ENCODE results near the gene PDC. TPM values are rescaled to one million over a fixed set of nuclear protein-coding genes. Genes with fewer than 3 reads are reported as not detected.

PDC gene
- polyA plus RNA-seq (2013), result 0.09 TPM

GRCh38 chr1:186461014-186461413, at the start of gene PDC:
Gene PDC (minus strand): TSS chr1:186461114. CDS start chr1:186449459, 11,655 bp downstream.
- no peak for DNase-seq
- Histone ChIP-seq H3K4me1 (ENCODE audit: control extremely low read depth in 1 of 4, control insufficient read depth in 4 of 4, insufficient read depth in 4 of 4, low read length in 3 of 4) (peaks cover 0 to 13% (median 10%) of the 10 kb centered on the region in 4 experiments), H3K27me3 (replicated peaks in 2 of 5; ENCODE audit: control insufficient read depth in 4 of 5, insufficient read depth in 5 of 5, low read length in 4 of 5) (no peaks in the 10 kb centered on the region), H3K27ac (ENCODE audit: insufficient read depth in 1 of 2, low read depth in 1 of 2, low read length in 2 of 2, poor library complexity in 1 of 2, severe bottlenecking in 2 of 2) (no peak within 1 kb of the TSS), H3K4me3 (ENCODE audit: control insufficient read depth in 1 of 7, extremely low read depth in 1 of 7, insufficient read depth in 4 of 7, low read depth in 2 of 7, low read length in 6 of 7) (no peak within 1 kb of the TSS), H3K36me3 (ENCODE audit: control insufficient read depth in 4 of 4, insufficient read depth in 4 of 4, low read length in 3 of 4) (no peaks in the 10 kb centered on the region), H3K9me3 (ENCODE audit: control extremely low read depth in 1 of 5, control insufficient read depth in 4 of 5, insufficient read depth in 2 of 5, low read depth in 1 of 5, low read length in 4 of 5) (no peaks in the 10 kb centered on the region)
- POLR2A ChIA-PET, result no interaction called here
- 100% methylated on average over 1 of the region's 2 CpGs for WGBS (ENCODE audit: insufficient coverage)
- CTCF ChIA-PET, result no interaction called here

GRCh38 chr1:186503190-186503589, 42.3 kb upstream of the PDC start:
- POLR2A ChIA-PET, result no interaction called here
- DNase-seq, result no peak

GRCh38 chr1:186502087-186502486, 41.2 kb upstream of the PDC start:
- H3K9me3 ChIP-seq (ENCODE audit: control extremely low read depth in 1 of 5, control insufficient read depth in 4 of 5, insufficient read depth in 2 of 5, low read depth in 1 of 5, low read length in 4 of 5), result peaks cover 0 to 12% (median 5%) of the 10 kb centered on the region in 5 experiments
- no peak overlapping the region for H3K4me3 ChIP-seq (ENCODE audit: control insufficient read depth in 1 of 7, extremely low read depth in 1 of 7, insufficient read depth in 4 of 7, low read depth in 2 of 7, low read length in 6 of 7)
- H3K4me1 ChIP-seq (ENCODE audit: control extremely low read depth in 1 of 4, control insufficient read depth in 4 of 4, insufficient read depth in 4 of 4, low read length in 3 of 4), result no peaks in the 10 kb centered on the region
- ChIA-PET POLR2A (no interaction called here), CTCF (interaction anchor here (0.7 to 0.8 kb wide), 2 partner anchors 12 to 20 kb away, joined by 3 read pairs; no protein-coding TSS in a partner anchor)
- H3K36me3 ChIP-seq (ENCODE audit: control insufficient read depth in 4 of 4, insufficient read depth in 4 of 4, low read length in 3 of 4), result no peaks in the 10 kb centered on the region
- DNase-seq, result peak in 1 of 3 donors; percentile 10
- no peak overlapping the region for H3K27ac ChIP-seq (ENCODE audit: insufficient read depth in 1 of 2, low read depth in 1 of 2, low read length in 2 of 2, poor library complexity in 1 of 2, severe bottlenecking in 2 of 2)
- no peaks in the 10 kb centered on the region for H3K27me3 ChIP-seq (replicated peaks in 2 of 5; ENCODE audit: control insufficient read depth in 4 of 5, insufficient read depth in 5 of 5, low read length in 4 of 5)

More at GRCh38 chr1:186503190-186503589, 42.3 kb upstream of the PDC start:
- no peak overlapping the region for H3K4me3 ChIP-seq (ENCODE audit: control insufficient read depth in 1 of 7, extremely low read depth in 1 of 7, insufficient read depth in 4 of 7, low read depth in 2 of 7, low read length in 6 of 7)
- no CpG with 5 or more reads among the region's 2 CpGs for WGBS (ENCODE audit: insufficient coverage)
- no peaks in the 10 kb centered on the region for H3K27me3 ChIP-seq (replicated peaks in 2 of 5; ENCODE audit: control insufficient read depth in 4 of 5, insufficient read depth in 5 of 5, low read length in 4 of 5)
- peaks cover 0 to 12% (median 5%) of the 10 kb centered on the region in 5 experiments for H3K9me3 ChIP-seq (ENCODE audit: control extremely low read depth in 1 of 5, control insufficient read depth in 4 of 5, insufficient read depth in 2 of 5, low read depth in 1 of 5, low read length in 4 of 5)
- CTCF ChIA-PET, result no interaction called here
- H3K27ac ChIP-seq (ENCODE audit: insufficient read depth in 1 of 2, low read depth in 1 of 2, low read length in 2 of 2, poor library complexity in 1 of 2, severe bottlenecking in 2 of 2), result no peak overlapping the region
- no peaks in the 10 kb centered on the region for H3K4me1 ChIP-seq (ENCODE audit: control extremely low read depth in 1 of 4, control insufficient read depth in 4 of 4, insufficient read depth in 4 of 4, low read length in 3 of 4)
- no peaks in the 10 kb centered on the region for H3K36me3 ChIP-seq (ENCODE audit: control insufficient read depth in 4 of 4, insufficient read depth in 4 of 4, low read length in 3 of 4)

- Histone ChIP-seq H3K36me3 (ENCODE audit: control insufficient read depth in 4 of 4, insufficient read depth in 4 of 4, low read length in 3 of 4) (no peaks in the 10 kb centered on the region), H3K27me3 (replicated peaks in 2 of 5; ENCODE audit: control insufficient read depth in 4 of 5, insufficient read depth in 5 of 5, low read length in 4 of 5) (no peaks in the 10 kb centered on the region), H3K4me3 (ENCODE audit: control insufficient read depth in 1 of 7, extremely low read depth in 1 of 7, insufficient read depth in 4 of 7, low read depth in 2 of 7, low read length in 6 of 7) (no peak overlapping the region), H3K27ac (ENCODE audit: insufficient read depth in 1 of 2, low read depth in 1 of 2, low read length in 2 of 2, poor library complexity in 1 of 2, severe bottlenecking in 2 of 2) (no peak overlapping the region), H3K9me3 (ENCODE audit: control extremely low read depth in 1 of 5, control insufficient read depth in 4 of 5, insufficient read depth in 2 of 5, low read depth in 1 of 5, low read length in 4 of 5) (peaks cover 0 to 9% (median 3%) of the 10 kb centered on the region in 5 experiments), H3K4me1 (ENCODE audit: control extremely low read depth in 1 of 4, control insufficient read depth in 4 of 4, insufficient read depth in 4 of 4, low read length in 3 of 4) (no peaks in the 10 kb centered on the region)
- no peak for DNase-seq
- ChIA-PET CTCF (no interaction called here), POLR2A (no interaction called here)
- WGBS (ENCODE audit: insufficient coverage), result no CpG with 5 or more reads among the region's 1 CpG
Measured at GRCh38 chr1:186500804-186501203, 39.9 kb upstream of the PDC start.

- Histone ChIP-seq H3K36me3 (ENCODE audit: control insufficient read depth in 4 of 4, insufficient read depth in 4 of 4, low read length in 3 of 4) (no peaks in the 10 kb centered on the region), H3K27me3 (replicated peaks in 2 of 5; ENCODE audit: control insufficient read depth in 4 of 5, insufficient read depth in 5 of 5, low read length in 4 of 5) (no peaks in the 10 kb centered on the region), H3K27ac (ENCODE audit: insufficient read depth in 1 of 2, low read depth in 1 of 2, low read length in 2 of 2, poor library complexity in 1 of 2, severe bottlenecking in 2 of 2) (no peak overlapping the region), H3K4me1 (ENCODE audit: control extremely low read depth in 1 of 4, control insufficient read depth in 4 of 4, insufficient read depth in 4 of 4, low read length in 3 of 4) (no peaks in the 10 kb centered on the region), H3K9me3 (ENCODE audit: control extremely low read depth in 1 of 5, control insufficient read depth in 4 of 5, insufficient read depth in 2 of 5, low read depth in 1 of 5, low read length in 4 of 5) (peaks cover 0 to 5% (median 0%) of the 10 kb centered on the region in 5 experiments), H3K4me3 (ENCODE audit: control insufficient read depth in 1 of 7, extremely low read depth in 1 of 7, insufficient read depth in 4 of 7, low read depth in 2 of 7, low read length in 6 of 7) (no peak overlapping the region)
- WGBS (ENCODE audit: insufficient coverage), result 100% methylated on average over 1 of the region's 1 CpG
- POLR2A ChIA-PET, result no interaction called here
- no peak for DNase-seq
- CTCF ChIA-PET, result no interaction called here
Measured at GRCh38 chr1:186499571-186499970, 38.7 kb upstream of the PDC start.

GRCh38 chr1:186498695-186499389, 37.9 kb upstream of the PDC start:
- Histone ChIP-seq H3K27ac (ENCODE audit: insufficient read depth in 1 of 2, low read depth in 1 of 2, low read length in 2 of 2, poor library complexity in 1 of 2, severe bottlenecking in 2 of 2) (no peak overlapping the region), H3K36me3 (ENCODE audit: control insufficient read depth in 4 of 4, insufficient read depth in 4 of 4, low read length in 3 of 4) (no peaks in the 10 kb centered on the region), H3K4me3 (ENCODE audit: control insufficient read depth in 1 of 7, extremely low read depth in 1 of 7, insufficient read depth in 4 of 7, low read depth in 2 of 7, low read length in 6 of 7) (no peak overlapping the region), H3K27me3 (replicated peaks in 2 of 5; ENCODE audit: control insufficient read depth in 4 of 5, insufficient read depth in 5 of 5, low read length in 4 of 5) (no peaks in the 10 kb centered on the region), H3K9me3 (ENCODE audit: control extremely low read depth in 1 of 5, control insufficient read depth in 4 of 5, insufficient read depth in 2 of 5, low read depth in 1 of 5, low read length in 4 of 5) (no peaks in the 10 kb centered on the region), H3K4me1 (ENCODE audit: control extremely low read depth in 1 of 4, control insufficient read depth in 4 of 4, insufficient read depth in 4 of 4, low read length in 3 of 4) (no peaks in the 10 kb centered on the region)
- ChIA-PET CTCF (no interaction called here), POLR2A (interaction anchor here (0.7 kb wide), 1 partner anchor 17 kb away, joined by 5 read pairs; no protein-coding TSS in a partner anchor)
- DNase-seq, result no peak
- WGBS (ENCODE audit: insufficient coverage), result 100% methylated on average over 1 of the region's 4 CpGs

- H3K27ac ChIP-seq (ENCODE audit: insufficient read depth in 1 of 2, low read depth in 1 of 2, low read length in 2 of 2, poor library complexity in 1 of 2, severe bottlenecking in 2 of 2), result no peak overlapping the region
Measured at GRCh38 chr1:186498071-186498470, 37.2 kb upstream of the PDC start.

More at GRCh38 chr1:186498071-186498470, 37.2 kb upstream of the PDC start:
- WGBS (ENCODE audit: insufficient coverage), result 92% methylated on average over 4 of the region's 4 CpGs
- H3K36me3 ChIP-seq (ENCODE audit: control insufficient read depth in 4 of 4, insufficient read depth in 4 of 4, low read length in 3 of 4), result no peaks in the 10 kb centered on the region
- no peak for DNase-seq
- no peaks in the 10 kb centered on the region for H3K4me1 ChIP-seq (ENCODE audit: control extremely low read depth in 1 of 4, control insufficient read depth in 4 of 4, insufficient read depth in 4 of 4, low read length in 3 of 4)
- ChIA-PET POLR2A (no interaction called here), CTCF (interaction anchor here (1.1 to 1.3 kb wide), 2 partner anchors 13 to 21 kb away, joined by 3 to 4 read pairs; no protein-coding TSS in a partner anchor)
- no peaks in the 10 kb centered on the region for H3K9me3 ChIP-seq (ENCODE audit: control extremely low read depth in 1 of 5, control insufficient read depth in 4 of 5, insufficient read depth in 2 of 5, low read depth in 1 of 5, low read length in 4 of 5)
- no peak overlapping the region for H3K4me3 ChIP-seq (ENCODE audit: control insufficient read depth in 1 of 7, extremely low read depth in 1 of 7, insufficient read depth in 4 of 7, low read depth in 2 of 7, low read length in 6 of 7)
- no peaks in the 10 kb centered on the region for H3K27me3 ChIP-seq (replicated peaks in 2 of 5; ENCODE audit: control insufficient read depth in 4 of 5, insufficient read depth in 5 of 5, low read length in 4 of 5)
